HPDE6-E6E7 (cell line): ENCODE measurements around the gene PPP1R2B.
"Not testable (repeated sequence)": the region's sequence is repeated elsewhere in the genome, so short reads cannot be mapped to it uniquely, and the experiment has no call there.

Experiments
- DNase-seq: peaks from one replicate; pipeline ENCODE4 v3.0.0; 2011; ENCODE audit warnings: missing footprints; ENCODE audit errors: extremely low spot score

The PPP1R2B gene

DNA sequence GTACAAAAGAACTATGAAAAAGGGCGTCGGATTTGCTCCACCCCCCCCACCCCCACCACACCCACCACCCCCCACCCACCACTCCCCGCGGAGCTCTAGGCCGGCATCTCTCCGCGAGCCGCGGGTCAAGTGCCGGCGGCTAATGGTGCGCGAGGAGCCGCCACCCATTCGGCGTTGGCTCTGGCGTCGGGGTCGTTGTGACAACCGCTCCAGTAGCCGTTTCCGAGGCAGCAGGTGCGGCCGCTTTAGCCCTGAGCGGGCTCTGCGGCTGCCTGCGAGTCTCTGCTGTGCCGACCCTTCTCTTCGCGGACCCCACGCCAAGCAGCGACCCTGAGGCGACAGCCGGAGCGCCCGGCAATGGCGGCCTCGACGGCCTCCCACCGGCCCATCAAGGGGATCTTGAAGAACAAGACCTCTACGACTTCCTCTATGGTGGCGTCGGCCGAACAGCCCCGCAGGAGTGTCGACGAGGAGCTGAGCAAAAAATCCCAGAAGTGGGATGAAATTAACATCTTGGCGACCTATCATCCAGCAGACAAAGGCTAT lies at the start of gene PPP1R2B:
TSS of gene PPP1R2B (plus strand) at position 90 of the 546 bp plus-strand sequence. CDS start at position 358, 268 bp downstream.
- no peak for DNase-seq

DNA sequence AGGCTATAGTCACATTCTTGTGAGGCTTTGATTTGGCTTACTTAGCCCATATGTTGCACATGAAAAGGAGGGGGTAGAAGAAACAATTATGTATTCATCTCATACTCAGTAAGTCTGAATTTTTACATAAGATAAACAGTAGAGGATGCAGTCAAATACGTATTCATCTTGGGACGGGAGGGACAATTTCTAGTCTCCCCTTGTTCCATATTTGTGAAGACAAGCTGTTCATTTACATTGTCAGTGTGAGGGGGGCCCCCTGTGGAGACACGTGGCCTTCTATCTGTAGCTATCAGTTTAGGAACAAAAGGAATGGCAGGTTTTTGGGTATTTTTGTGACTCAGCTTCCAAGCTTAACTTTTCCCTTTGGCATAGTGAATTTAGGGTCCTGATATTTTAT lies 49.2 kb upstream of the PPP1R2B start:
- DNase-seq: no peak

DNA sequence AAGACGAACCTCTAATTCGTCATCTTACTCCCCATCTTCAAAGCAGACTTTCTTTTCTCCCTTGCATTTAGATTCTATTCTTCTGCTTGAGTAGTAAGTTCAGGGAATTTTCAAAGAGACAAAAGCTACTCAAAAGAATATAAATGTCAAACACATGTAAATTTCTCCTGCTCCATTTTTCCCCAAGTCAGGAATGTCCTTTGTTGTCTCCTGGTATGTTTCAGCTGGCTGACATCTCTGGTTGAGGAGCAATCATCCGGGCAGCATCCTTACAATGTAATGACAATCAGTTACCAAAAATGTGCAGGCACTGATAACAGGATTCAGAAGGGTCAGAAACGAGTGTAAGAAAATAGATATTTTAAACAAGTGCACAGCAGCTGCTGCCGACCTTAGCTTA lies 47.6 kb upstream of the PPP1R2B start:
- DNase-seq: no peak

DNA sequence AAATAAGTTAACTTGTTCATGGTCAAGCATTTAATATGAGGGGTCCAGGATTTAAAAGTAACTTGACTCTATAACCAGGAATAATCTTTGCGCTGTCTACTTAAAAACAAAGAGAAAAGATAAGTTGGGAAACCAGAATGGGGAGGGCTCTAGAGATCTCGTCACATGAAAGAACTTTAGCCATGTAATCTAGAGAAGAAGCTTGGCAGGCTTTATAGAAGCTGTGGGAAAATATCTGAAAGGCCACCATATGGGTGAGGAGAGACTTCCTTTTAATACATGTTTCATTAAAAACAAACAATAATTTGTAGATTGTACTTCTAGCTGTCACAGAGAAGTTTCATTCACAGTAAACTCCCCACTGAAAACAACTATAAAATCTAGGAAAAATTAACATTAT lies 46.7 kb upstream of the PPP1R2B start:
- no peak for DNase-seq

DNA sequence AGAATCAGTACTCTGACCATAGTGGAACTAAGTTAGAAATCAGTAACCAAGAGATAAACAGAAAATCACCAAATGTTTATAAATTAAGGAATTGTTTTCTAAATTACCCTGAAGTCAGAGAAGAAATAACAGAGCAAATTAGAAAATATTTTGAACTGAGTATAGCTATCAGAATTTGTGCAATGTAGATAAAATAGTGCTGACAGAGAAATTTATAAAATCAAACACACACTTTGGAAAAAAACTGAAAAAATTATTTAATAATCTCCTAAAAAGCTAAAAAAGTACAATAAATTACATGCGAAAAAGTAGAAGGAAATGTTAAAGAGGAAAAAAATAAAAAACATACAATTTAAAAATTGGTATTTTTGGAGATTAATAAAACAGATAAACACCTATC lies 37.1 kb upstream of the PPP1R2B start:
- no peak for DNase-seq

DNA sequence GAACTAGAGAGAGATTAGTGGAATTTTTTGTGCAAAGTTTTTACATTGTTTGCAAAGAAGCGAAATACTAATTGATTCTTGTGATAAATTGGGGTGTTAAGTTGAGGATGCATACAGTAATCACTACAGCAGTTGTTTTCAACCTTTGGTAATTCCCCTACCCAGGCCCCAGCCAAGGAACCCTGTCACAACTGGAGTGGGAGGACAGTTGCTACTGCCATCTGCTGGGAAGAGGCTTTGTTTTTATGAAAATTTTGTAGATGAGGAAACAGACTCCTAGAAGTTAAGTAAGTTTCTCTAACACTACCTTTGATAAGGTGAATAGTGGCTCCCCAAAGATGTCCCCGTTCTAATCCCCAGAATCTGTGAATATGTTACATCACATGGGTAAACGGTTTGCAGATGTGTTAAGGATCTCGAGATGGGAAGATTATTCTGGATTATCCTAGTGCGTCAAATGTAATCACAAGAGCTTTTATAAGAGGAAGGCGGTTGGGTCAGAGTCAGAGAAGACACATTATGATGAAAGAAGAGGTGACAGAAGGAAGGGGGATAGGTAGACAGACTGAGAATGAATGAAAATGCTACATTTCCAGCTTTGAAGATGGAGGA lies 34.0 kb upstream of the PPP1R2B start:
- no peak for DNase-seq

DNA sequence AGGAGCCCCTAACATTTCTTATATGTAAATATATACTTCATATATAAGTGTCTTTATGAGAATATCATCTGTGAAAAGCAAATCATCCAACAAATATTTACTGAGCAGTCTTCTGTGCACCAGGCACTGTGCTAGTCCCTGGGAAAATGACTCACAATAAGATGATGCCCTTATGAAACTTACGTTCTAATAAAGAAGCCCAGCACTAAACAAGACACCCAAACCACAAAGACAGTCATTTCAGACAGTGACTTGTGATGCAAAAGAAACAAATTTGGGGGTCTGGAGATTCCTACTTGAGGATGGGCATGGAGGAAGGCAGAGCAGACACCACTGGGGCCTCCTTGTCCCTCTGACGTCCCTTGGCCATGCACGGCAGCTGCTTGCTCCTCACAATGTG lies 30.6 kb upstream of the PPP1R2B start:
- DNase-seq: no peak

DNA sequence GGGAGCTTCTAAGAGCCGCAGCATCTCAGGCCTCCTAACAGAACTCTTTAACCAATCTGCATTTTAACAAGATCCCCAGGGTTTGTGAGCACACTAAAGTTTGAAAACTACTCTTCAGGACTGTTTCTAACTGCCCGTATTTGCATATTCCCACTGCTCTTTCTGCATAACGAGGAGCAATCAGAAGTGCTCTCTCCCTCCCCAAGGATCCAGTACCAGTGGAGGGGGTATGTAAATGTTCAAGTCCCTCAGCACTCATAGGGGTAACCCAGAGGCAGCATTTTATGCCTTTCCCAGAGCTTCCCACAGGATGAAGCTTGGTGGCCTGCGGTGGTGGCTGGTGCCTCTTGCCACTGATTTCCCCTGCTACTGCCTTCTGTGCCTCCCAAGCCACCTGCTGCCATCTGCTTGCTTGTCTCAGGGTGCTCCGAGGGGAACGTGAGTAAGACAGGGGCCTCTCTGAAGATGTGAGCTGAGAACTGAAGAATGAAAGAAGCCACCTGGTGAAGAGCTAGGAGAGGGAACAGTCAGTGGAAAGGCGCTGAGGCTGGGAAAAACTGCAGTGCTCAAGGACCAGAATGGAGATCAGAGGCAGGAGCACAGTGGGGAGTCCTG lies 30.0 kb upstream of the PPP1R2B start:
- DNase-seq: no peak

DNA sequence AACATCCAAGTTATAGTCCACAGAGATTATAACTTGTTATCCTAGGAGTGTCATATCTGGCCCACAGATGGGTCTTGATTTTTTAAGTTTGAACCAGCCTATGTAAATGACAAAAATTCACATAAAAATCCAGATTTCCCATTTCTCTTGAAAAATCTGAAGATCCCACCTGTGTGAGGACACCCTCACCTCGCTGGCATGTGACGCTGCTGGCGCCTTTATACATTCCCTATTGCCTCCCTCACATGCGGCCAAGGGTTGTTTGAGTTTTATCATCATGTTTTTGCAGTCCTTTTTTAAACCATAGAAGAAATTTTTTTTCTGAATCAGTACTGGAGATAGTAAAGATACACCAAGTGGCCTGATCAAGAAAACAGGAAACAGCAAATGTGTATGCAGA lies 25.9 kb upstream of the PPP1R2B start:
- no peak for DNase-seq

DNA sequence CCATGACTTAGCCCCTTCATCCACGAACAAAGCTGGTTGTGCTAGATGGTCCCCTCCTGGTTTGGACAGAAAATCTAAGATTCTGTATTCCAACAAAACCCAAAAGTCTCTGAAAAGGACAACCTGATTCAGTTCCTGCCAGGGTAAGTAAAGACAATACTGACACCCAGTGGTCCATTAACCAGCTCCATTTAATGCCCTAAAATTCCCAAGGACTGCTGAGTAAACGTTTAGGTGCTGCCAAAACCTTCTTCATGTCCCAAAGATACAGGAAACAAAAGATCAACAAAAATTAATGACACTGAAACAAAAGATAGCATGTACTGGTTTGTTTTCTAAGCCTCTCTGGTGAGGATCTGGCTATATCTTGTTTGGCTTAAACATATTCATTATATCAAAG lies 25.3 kb upstream of the PPP1R2B start:
- DNase-seq: no peak

DNA sequence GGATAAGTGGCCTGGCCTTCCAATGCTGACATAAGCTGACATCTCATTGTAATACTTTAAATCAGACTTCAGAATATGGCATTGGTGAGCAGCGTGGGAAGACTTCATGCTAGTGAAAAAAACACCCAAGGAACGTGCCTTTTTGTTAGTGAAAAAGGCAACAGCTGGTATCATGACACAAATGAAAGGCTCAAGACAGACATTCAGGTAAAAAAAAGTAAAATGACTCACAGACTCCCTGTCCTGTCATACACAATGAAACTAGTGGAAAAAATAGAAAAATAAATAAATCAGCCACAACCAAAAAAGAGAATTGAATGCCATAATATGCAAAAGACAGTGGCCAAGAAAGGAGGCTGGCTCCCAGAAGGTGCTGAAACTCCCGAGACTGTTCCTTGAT lies 24.4 kb upstream of the PPP1R2B start:
- no peak for DNase-seq

DNA sequence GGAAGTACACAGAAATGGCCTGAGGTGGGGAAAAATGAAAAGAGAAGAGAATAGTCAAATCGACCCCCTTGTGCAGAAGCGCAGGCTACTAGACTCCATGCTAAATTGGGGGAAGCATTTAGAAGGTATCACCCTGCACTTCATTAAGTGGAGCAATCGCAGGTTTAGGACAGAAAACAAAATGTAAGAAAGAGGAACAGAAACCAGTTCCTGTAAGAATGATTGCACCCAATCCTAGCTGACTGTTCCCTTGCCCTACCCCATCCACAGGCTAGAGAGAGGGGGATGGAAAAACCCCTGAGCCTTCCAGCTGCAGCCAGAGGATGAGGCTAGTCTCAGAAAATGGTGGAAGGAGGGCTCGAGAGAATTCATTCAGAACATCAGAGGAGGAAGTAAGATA lies 23.9 kb upstream of the PPP1R2B start:
- DNase-seq: no peak

DNA sequence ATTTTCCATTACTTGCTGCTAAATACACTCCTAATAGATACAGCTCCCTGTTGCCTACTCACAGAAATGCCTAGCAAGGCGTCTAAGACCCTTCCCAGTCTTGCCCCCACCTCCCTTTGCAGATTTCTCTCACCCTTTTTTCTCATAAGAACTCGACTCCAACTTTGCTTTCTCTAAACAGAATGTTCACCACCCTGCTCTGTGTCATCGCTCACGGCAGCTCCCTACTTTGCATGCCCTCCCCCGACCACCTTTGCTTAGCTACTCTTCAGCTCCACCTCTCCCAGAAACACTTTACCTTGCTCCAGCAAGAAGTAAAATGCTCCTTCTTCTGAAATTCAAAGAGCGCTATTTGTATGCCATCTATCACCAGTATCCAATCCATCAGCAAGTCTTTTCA lies 15.2 kb upstream of the PPP1R2B start:
- no peak for DNase-seq

DNA sequence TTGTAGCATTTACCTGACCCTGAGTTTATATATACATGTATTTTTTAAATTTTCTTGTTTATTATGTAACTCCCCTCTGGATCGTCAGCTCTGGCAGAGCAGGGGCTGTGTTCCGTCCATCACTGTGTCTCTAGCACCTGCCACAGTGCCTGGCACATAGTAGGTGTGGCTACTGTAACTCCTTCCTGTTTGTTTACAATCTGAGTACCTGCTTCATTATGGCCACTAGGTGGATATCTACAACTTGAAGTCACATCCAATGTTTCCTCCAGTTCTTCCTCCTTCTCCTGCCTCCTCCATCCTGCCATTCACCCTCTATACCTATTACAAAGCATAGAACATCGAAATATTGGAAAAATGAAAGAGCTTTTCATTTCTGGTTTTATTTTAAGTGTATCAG lies 14.2 kb upstream of the PPP1R2B start:
- no peak for DNase-seq

DNA sequence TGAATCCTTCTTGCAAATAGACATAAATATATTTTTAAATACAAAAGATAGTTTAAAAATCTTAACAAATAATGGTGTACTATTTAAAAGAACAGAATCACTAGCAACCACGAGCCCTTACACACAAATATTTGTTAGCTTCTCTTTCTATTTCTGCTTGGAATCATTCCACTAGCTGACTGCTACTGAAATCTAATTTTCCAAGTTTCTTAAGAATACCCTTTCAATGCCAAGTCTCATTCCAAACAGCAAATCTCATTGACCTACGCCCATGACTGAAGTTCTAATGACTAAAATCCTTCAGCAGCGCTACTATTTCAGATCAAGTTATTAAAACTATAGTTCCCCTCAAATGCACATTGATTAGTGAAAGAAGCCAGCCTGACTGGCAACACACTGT lies 13.2 kb upstream of the PPP1R2B start:
- DNase-seq: no peak

DNA sequence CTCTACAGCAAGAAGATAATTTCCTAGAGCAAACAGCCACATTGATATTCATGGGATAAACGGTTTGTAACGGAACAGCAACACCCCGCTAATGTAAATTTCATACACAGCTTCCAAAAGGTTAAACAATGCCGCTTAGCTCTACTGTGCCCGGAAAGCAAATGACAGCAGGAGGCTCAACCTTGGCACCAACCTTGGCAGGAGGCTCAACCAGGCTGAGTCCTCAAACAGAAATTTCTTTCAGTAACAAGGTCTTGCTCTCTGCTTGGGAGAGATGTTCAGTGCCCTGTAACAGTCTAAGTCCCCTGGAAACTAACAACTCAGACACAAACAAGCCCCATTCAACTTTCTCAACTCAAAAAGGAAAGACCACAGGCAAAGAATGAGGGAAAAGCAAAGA lies 11.1 kb upstream of the PPP1R2B start:
- no peak for DNase-seq

DNA sequence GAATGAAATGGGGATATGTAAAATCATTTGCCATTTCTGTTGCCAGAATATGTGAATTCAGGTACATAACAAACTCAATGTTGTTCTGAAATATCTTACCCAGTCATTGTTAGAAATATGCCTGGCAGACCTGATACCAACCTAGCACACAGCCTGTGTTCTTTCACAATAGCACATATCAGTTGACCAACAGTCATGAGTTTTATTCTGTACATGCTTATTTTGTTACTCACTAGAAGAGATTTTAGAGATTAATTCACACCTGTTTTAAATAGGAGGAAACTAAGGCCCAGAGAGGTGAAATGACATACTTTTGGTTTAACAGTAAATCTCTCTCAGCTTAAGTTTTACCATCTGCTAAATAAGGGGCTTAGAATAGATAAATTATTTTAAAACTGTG lies 8.4 kb upstream of the PPP1R2B start:
- no peak for DNase-seq

DNA sequence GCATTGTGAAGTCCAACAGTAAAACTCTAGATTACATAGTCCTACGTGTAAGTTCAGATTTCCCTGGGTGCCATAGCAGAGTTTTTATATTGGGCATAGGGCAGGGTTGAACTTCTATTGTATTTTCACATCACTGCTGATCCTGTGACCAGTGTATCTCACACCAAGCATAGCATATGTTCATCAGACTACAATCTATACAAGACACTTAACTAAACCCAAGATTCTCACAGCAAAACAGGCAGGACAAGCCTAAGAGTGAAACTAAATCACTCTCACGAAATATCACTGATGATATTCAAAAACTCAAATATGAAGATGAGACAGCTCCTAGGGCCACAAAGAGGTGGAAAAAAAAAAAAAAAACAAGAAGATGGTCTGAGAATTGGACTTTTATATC lies 3.2 kb upstream of the PPP1R2B start:
- no peak for DNase-seq

DNA sequence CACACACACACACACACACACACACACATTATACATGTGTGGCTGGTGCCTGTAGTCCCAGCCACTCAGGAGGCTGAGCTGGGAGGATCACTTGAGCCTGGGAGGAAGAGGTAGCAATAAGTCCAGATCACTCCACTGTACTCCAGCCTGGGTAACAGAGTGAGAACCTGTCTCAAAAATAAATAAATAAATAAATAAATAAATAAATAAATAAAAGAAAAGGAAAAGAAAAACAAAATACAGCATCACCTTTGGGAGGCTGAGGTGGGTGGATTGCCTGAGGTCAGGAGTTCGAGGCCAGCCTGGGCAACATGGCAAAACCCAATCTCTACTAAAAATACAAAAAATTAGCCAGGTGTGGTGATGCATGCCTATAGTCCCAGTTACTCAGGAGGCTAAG lies 1.6 kb upstream of the PPP1R2B start:
- DNase-seq: not testable (repeated sequence)

DNA sequence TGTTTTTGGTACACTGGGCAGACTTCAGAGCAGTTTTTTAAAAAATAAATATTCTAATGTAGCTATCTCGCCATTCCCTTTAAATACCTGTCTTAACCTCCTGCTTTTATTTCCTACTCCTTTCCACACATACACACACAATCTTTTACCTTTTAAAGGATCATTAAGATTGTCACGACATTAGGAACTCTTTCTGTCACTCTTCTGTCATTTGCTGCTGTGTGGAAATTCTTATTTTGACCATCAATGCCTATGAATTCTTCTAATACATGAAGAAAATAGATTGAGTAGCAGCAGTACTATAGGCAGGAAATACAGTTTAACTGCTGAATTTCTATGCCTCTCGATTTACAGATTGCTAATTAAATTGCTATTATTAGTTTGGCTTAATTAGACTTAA lies 1.8 kb downstream of the PPP1R2B start:
- no peak for DNase-seq

DNA sequence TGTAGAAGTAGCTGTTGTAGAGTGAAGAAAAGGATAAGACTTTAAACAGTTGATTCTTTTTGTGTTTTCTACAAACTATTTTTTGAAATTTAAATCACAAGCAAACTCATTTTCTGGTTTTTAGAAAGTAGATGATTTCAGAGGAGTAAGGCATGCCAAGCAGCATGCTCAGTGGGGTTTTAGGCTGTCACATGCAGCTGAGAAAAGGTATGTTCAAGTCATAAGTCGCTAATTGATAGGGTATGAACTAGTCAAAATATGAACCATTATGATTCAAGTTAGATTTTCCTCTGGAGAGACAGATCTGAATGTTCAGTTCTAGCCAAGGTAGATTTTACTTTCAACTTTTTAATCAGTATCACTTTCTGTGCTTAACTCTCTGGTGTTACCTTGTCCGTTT lies 3.0 kb downstream of the PPP1R2B start:
- DNase-seq: not testable (repeated sequence)

DNA sequence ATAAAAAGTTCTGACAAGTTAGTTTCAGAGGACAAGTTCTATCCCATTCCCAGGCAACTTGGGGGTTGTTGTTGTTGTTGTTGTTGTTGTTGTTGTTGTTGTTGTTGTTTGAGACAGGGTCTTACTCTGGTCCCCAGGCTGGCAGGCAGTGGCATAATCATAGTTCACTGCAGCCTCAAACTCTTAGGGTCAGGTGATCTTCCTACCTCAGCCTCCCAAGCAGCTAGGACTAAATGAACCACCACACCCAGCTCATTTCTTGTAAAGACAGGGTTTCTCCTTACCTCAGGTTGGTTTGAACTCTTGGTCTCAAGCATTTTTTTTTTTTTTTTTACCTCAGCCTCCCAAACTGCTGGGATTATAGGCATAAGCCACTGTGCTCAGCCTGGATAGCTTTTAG lies 15.3 kb downstream of the PPP1R2B start:
- no peak for DNase-seq

DNA sequence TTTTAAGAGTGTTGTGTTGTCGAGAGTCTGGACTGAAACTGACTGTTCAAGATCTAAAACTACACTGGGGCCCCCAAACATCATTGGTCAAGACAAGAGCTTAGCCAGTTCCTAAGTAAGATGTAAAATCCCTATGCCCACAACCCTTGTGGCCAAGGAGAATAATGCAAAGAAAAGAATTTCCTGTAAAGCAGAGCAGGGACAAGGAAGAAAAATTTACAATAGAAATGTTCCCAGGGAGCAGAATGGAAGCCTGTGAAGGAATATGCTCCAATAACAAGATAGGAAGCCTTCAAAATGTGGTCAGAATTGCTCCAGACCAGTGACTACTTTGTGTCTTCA lies 20.4 kb downstream of the PPP1R2B start:
- no peak for DNase-seq

DNA sequence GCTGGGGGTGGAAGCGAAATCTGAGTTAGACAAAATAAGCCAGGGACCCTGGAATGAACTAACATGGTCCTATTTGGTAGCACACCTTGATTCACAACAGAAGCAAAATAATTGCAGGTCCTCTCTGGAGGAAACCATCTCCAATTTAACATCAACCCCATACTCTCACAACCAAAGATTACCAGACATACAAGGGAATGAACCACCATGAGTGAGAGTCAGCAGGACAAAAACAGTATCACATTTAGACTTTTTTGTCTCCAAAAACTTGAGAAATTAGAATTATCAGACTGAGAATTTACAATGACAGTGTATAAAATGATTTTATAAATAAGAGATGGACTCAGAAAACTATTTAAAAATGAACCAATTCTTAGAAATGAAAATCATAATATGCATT lies 21.1 kb downstream of the PPP1R2B start:
- no peak for DNase-seq
